ENCODE data around the gene PAM.

DNA sequence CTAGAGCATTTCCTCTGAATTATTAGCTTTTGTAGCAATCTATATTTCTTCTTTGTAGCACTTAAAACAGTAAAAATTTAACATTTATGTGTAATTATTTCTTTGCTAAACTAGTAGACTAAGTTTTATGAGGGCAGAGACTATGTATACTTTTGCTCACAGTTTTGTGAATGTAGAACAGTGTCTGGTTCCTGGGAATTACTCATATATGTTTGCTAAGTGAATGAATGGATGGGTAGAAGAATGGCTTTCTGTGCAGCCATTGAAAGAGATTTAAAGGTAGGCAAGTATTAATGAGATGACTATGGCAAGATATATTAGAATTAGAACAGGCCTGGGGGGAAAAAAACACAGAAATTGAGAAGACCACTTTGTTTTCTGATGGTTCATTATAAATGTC, 140.1 kb downstream of the PAM start:
- no peak for TF ChIP-seq CTCF (optimal IDR thresholded peaks at IDR 0.05 in 1 of 3, IDR thresholded peaks at IDR 0.05 in 1 of 3, conservative IDR thresholded peaks at IDR 0.05 in 1 of 3; ENCODE audit: extremely low read depth in 1 of 3, insufficient read depth in 2 of 3, low read length in 3 of 3)
- no peak for TF ChIP-seq EZH2 (IDR thresholded peaks at IDR 0.05; ENCODE audit: low read length)
